ENCODE measurements around the gene CRACR2A. TPM values are rescaled to one million over a fixed set of nuclear protein-coding genes. Genes with fewer than 3 reads are reported as not detected.

The CRACR2A gene
- total and polyA plus RNA-seq, 10 of the 15 experiments (the other 5 are each of a cell fraction or from before 2014, with no cell fraction given): 2.1 to 18.0 (median 13.2) TPM

- TF ChIP-seq MEF2B (IDR thresholded peaks at IDR 0.05; ENCODE audit: partially characterized antibody, poor library complexity, severe bottlenecking): no peak
- TF ChIP-seq HCFC1 (IDR thresholded peaks at IDR 0.05; ENCODE audit: low read length): no peak
- TF ChIP-seq NFIC (IDR thresholded peaks at IDR 0.05; ENCODE audit: low read depth, low read length): no peak
- no peak for TF ChIP-seq NRF1 (conservative IDR thresholded peaks at IDR 0.05; ENCODE audit: low read depth, low read length)
- TF ChIP-seq MLLT1 (IDR thresholded peaks at IDR 0.05): no peak
- no peak for TF ChIP-seq EGR1 (IDR thresholded peaks at IDR 0.05; ENCODE audit: borderline replicate concordance in 1 of 2, low read depth in 2 of 2, low read length in 2 of 2)
- no peak for TF ChIP-seq USF1 (IDR thresholded peaks at IDR 0.05; ENCODE audit: borderline replicate concordance, extremely low read length, insufficient read depth, low read depth, low read length)
- TF ChIP-seq PBX3 (IDR thresholded peaks at IDR 0.05; ENCODE audit: insufficient replicate concordance, low read depth, low read length): no peak
- no peak for TF ChIP-seq BRCA1 (IDR thresholded peaks at IDR 0.05; ENCODE audit: low read depth, low read length)
- TF ChIP-seq REST (IDR thresholded peaks at IDR 0.05; ENCODE audit: low read depth, low read length): no peak
- no peak for TF ChIP-seq STAT1 (conservative IDR thresholded peaks at IDR 0.05)
Measured at GRCh38 chr12:3565985-3566384, 186.9 kb downstream of the CRACR2A start (continued).

Small RNA genes within 50 kb of the gene (small RNA-seq; reads per million reads assigned to genes)
- not detected for gene RNU6-174P

Other genes with a start within 250 kb of the CRACR2A start
- gene PARP11, start 120.3 kb upstream of the CRACR2A start, total RNA-seq (2014; rRNA removed): 3.0 and 4.4 TPM in 2 replicates
- gene PARP11, start 120.3 kb upstream of the CRACR2A start, total RNA-seq (2014; rRNA removed; fragmentation: Illumina TruSeq; extraction: Trizol): 4.0 and 4.7 TPM in 2 replicates
- gene PARP11, start 120.3 kb upstream of the CRACR2A start, total RNA-seq (2021): 6.8 and 8.7 TPM in 2 replicates
- gene PARP11, start 120.3 kb upstream of the CRACR2A start, polyA plus RNA-seq (2011; rRNA removed): 14.1 and 19.1 TPM in 2 replicates
- 7.1 and 8.7 TPM in 2 replicates for gene PARP11, start 120.3 kb upstream of the CRACR2A start, polyA plus RNA-seq (2014; fragmentation: Illumina TruSeq; extraction: Trizol)
- gene PARP11, start 120.3 kb upstream of the CRACR2A start, polyA plus RNA-seq (2014; fragmentation: Nextera tagmentation; extraction: Ambion mirVana): 1 to 10 TPM; 3.7 to 5.5 TPM
- gene PARP11, start 120.3 kb upstream of the CRACR2A start, polyA plus RNA-seq (2014; rRNA removed): 4.8 and 5.5 TPM in 2 replicates
- 1 to 10 TPM; 7.4 to 7.7 TPM for gene PARP11, start 120.3 kb upstream of the CRACR2A start, polyA plus RNA-seq (2016; fragmentation: Nextera tagmentation; extraction: Ambion mirVana)

Measured in GM12878 (cell line).